Type B pancreatic cell (in vitro differentiated cells): ENCODE results near the gene ACAP2. TPM values are rescaled to one million over a fixed set of nuclear protein-coding genes. Genes with fewer than 3 reads are reported as not detected.

Experiments
- DNase-seq: peaks from one replicate; pipeline ENCODE4 v3.0.0; 2021; ENCODE audit warnings: mixed read lengths; ENCODE audit not compliant: unreplicated experiment; ENCODE audit errors: extremely low spot score
- H3K27ac Mint-ChIP-seq: 2 replicates; pipeline ENCODE4 v1.8.0; 2021; ENCODE audit warnings: mild to moderate bottlenecking, mixed read lengths
- H3K27me3 Mint-ChIP-seq: 2 replicates; pipeline ENCODE4 v1.8.0; 2021; ENCODE audit warnings: mixed read lengths
- H3K36me3 Mint-ChIP-seq: 2 replicates; pipeline ENCODE4 v1.8.0; 2021; ENCODE audit warnings: mixed read lengths
- H3K4me1 Mint-ChIP-seq: one replicate; pipeline ENCODE4 v1.8.0; 2021; ENCODE audit warnings: mixed read lengths; ENCODE audit not compliant: unreplicated experiment
- H3K4me3 Mint-ChIP-seq: 2 replicates; pipeline ENCODE4 v1.8.0; 2021; ENCODE audit warnings: mild to moderate bottlenecking, mixed read lengths
- H3K9me3 Mint-ChIP-seq: 2 replicates; pipeline ENCODE4 v1.8.0; 2021; ENCODE audit warnings: mixed read lengths
- total RNA-seq: library from RNA; stranded (reverse); gene quantifications from 2 replicates; pipeline ENCODE4 v1.2.1, GENCODE V29; 2021; ENCODE audit warnings: low replicate concordance
- TF ChIP-seq, protein P1 (sequence below): fragments of 200-600 bp; sonication (generic); conservative IDR thresholded peaks from 2 replicates; pipeline ENCODE4 v1.5.0; 2021; ENCODE audit warnings: antibody characterized with exemption, mild to moderate bottlenecking

The ACAP2 gene
- total RNA-seq, 1 donor from 2014 or later: 36.6 TPM

DNA sequence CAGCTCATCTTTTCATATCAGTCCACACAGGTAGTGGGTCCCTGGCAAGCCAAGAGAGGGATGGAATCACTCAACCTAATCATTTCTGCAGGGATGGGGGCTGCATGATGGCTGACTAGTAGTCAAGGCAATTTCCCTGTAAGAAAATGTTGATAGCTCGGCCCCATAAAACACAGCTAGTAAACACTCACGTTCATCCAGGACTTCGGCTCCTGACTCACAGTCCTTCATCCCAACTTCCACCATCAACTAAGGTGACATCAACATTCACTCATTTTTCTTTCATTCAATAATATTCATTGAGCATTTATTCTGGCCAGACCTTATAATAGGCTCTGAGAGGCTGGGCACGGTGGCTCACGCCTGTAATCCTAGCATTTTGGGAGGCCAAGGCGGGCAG lies 4.4 kb upstream of the ACAP2 start:
- no peak overlapping the region for H3K4me3 Mint-ChIP-seq
- no peak overlapping the region for H3K27ac Mint-ChIP-seq
- H3K27me3 Mint-ChIP-seq: no peaks in the 10 kb centered on the region
- no peaks in the 10 kb centered on the region for H3K36me3 Mint-ChIP-seq
- peaks cover 35% of the 10 kb centered on the region for H3K4me1 Mint-ChIP-seq
- TF ChIP-seq, protein P1, sequence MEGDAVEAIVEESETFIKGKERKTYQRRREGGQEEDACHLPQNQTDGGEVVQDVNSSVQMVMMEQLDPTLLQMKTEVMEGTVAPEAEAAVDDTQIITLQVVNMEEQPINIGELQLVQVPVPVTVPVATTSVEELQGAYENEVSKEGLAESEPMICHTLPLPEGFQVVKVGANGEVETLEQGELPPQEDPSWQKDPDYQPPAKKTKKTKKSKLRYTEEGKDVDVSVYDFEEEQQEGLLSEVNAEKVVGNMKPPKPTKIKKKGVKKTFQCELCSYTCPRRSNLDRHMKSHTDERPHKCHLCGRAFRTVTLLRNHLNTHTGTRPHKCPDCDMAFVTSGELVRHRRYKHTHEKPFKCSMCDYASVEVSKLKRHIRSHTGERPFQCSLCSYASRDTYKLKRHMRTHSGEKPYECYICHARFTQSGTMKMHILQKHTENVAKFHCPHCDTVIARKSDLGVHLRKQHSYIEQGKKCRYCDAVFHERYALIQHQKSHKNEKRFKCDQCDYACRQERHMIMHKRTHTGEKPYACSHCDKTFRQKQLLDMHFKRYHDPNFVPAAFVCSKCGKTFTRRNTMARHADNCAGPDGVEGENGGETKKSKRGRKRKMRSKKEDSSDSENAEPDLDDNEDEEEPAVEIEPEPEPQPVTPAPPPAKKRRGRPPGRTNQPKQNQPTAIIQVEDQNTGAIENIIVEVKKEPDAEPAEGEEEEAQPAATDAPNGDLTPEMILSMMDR: no peak
- peaks cover 6% of the 10 kb centered on the region for H3K9me3 Mint-ChIP-seq
- no peak for DNase-seq

DNA sequence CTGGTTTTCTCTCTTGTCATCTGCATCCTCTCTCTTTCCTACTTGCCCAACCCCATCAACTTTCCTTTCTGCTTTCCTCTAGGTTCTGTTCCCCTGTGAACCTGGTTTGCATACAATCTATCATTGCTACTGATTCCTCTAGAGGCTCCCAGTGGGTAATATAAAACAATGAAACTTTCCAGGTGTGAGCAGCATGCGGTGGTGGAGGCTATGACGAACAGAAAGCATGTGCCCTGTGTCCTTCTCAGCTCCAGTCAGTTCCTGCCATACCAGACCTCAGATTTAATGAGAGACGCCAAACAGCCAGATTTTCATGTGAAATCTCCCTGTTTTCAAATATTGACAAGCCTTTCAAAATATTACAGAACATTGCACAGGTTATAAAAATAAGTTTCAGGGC lies 3.5 kb upstream of the ACAP2 start:
- TF ChIP-seq, protein P1: no peak
- Mint-ChIP-seq H3K27ac (peak overlapping the region; percentile 10), H3K36me3 (no peaks in the 10 kb centered on the region), H3K4me1 (peaks cover 29% of the 10 kb centered on the region), H3K9me3 (peaks cover 6% of the 10 kb centered on the region), H3K4me3 (no peak overlapping the region), H3K27me3 (no peaks in the 10 kb centered on the region)
- no peak for DNase-seq

- TF ChIP-seq, protein P1: no peak
- H3K9me3 Mint-ChIP-seq: peaks cover 6% of the 10 kb centered on the region
- H3K36me3 Mint-ChIP-seq: no peaks in the 10 kb centered on the region
- DNase-seq: no peak
- H3K27ac Mint-ChIP-seq: peak overlapping the region; percentile 10
- H3K4me3 Mint-ChIP-seq: no peak overlapping the region
- peaks cover 24% of the 10 kb centered on the region for H3K4me1 Mint-ChIP-seq
- no peaks in the 10 kb centered on the region for H3K27me3 Mint-ChIP-seq
Observed at GRCh38 chr3:195445885-195446284, 3.1 kb upstream of the ACAP2 start.

DNA sequence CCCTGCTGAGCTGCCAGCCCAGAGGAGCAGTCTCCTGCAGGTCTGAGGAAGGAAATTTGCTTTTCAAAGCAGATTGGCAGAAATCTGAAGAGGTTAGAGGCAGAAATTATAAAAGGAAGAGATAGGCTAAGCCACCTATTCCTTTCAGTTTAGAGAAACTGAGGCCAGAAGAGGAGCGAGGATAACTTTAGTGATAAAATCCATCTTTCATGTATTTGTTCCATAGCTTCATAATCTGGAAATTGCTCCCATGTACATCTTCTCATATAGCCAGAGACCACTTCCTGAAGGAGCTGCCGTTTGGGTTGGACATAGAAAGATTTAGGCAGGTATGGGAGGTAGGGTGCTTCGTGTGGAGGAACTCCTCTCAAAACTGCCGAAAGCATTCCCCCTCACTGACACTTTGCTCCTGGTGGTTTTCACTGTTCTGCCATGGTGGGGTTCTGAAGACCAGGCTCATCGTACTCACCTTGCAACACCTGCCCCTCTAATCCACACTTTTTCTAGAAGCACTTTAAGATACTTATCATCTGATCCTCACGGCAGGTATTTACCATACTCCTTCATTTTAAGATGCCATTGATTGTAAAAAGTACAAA lies 670 bp upstream of the ACAP2 start:
- H3K27ac Mint-ChIP-seq: peak overlapping the region; percentile 63
- TF ChIP-seq, protein P1: no peak
- H3K4me1 Mint-ChIP-seq: peaks cover 21% of the 10 kb centered on the region
- DNase-seq: no peak
- peak overlapping the region; percentile 96 for H3K4me3 Mint-ChIP-seq
- H3K27me3 Mint-ChIP-seq: no peaks in the 10 kb centered on the region
- H3K9me3 Mint-ChIP-seq: no peaks in the 10 kb centered on the region
- H3K36me3 Mint-ChIP-seq: no peaks in the 10 kb centered on the region

GRCh38 chr3:195441992-195442572 lies 738 bp downstream of the ACAP2 start:
- Mint-ChIP-seq H3K4me3 (peak overlapping the region; percentile 96), H3K4me1 (peaks cover 17% of the 10 kb centered on the region), H3K27me3 (no peaks in the 10 kb centered on the region), H3K27ac (peak overlapping the region; percentile 93), H3K9me3 (no peaks in the 10 kb centered on the region), H3K36me3 (no peaks in the 10 kb centered on the region)
- no peak for DNase-seq
- TF ChIP-seq, protein P1: no peak
